ENCODE data around the gene SHISA8. TPM values are rescaled to one million over a fixed set of nuclear protein-coding genes. Genes with fewer than 3 reads are reported as not detected.

Gene SHISA8
- total RNA-seq, result not detected in 2 replicates

DNA sequence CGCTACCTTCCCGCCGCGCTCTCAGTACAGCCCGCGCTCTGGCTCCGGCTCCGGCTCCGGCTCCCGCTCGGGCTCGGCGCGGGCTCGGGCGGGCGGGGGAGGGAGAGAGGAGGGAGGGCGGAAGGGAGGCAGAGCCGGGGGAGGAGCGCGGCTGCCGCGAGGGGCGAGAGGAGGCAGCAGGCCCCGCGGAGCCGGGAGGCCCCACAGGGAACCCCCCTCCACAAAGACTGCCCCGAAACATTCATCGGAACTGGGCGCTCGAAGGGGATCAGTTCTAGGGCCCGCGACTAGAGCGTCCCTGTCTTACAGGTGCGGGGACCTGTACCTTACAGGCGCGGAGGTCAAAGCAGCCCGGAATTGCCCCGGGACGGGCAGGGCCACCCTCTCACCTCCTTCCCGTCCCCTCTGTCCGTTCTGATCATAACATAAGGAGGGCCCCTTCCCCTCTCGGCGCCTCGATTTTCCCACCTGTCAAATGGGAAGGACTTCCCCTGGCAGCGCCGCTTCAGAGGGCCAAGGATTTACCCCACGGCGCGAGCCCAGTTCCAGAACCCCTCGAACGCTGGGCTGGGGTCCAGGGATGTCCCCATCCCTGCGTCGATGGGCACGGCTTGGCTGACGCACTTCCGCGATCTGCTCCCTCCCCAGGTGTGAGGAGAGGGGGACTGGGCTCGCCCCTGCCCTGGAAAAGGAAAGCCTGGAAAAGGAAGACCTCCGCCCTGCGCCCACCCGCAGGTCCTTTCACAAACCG, at the start of gene SHISA8:
SHISA8 (minus strand) TSS at position 40 of the 751 bp plus-strand sequence. CDS start 407 bp downstream, outside the sequence.

DNA sequence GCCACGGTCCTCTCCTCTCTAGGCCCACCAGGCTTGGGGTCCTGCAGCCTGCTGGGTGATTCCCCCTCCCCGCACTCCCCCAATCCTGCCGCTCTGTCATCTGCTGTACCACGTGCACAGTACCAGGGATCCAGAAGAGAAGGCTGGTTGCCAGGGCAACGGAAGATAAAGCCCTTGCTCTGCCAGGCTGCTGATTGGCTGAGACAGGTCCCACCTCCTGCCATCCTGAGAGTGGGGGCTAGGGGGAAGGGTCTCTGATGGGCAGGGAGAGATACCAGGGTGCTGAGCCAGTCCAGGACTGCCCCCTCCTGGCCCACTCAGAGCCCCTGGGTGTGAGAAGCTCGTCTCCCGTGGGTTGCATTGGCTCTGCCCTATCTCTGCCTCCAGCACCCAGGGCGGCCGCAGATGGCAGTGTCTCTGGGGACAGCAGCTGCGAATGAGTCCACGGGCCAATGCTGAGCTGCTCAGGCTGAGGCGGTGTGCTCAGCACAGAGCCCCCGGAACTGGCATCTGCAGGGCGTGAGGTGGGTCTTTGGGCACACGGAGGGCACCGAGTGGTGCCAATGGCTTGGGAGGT, 37.1 kb upstream of the SHISA8 start, which contains the start of gene SMIM45:
SMIM45 (plus strand) TSS at position 253 of the 577 bp plus-strand sequence.

DNA sequence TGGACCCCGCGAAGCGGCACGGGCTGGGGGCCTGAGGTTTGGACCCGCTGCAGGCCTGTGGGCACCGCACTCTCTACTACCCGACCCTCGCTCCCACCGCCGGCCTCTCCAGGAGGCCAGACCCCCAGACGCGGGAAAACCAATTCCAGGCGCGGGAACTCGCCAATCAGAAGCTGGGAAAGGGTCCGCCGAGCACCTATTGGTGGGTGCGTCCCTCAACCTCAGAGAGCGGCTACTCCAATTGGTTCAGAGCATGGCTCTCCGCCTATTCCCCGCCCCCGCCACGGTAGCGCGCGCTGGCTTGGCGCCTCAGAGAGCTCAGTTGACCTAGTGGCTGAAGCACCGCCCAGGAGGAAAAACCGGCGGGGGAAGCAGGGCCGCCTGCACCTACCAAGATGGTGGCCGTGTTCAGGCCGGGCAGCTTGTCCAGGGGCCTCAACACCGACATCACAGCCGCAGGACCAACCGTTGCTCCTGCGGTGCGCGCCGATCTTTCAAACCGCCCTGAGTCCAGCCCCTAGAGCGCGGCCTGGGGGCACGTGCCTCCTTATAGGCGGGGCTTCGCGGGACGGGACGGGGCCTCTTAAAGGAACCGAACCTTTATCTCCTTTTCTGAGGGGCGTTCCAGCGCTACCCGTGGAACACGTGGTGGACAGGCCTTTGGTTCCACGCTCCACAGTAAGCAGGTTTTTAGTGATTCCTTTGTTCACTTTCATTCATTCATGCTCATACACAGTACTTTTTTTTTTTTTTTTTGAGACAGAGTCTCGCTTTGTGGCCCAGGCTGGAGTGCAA, 32.0 kb upstream of the SHISA8 start, which contains the start of gene CENPM:
CENPM (minus strand) TSS at position 524 of the 795 bp plus-strand sequence; CDS start at position 448, 76 bp downstream.

Other genes with a start within 250 kb of the SHISA8 start
- 59.3 and 86.3 TPM in 2 replicates for gene SNU13, start 226.2 kb downstream of the SHISA8 start, total RNA-seq
- gene MEI1, start 215.6 kb downstream of the SHISA8 start, total RNA-seq, result 1.2 TPM in 2 replicates
- gene CCDC134, start 114.4 kb downstream of the SHISA8 start, total RNA-seq, result 6.0 and 8.2 TPM in 2 replicates
- gene SREBF2, start 82.0 kb downstream of the SHISA8 start, total RNA-seq, result 41.9 and 54.3 TPM in 2 replicates
- gene TNFRSF13C, start 11.7 kb upstream of the SHISA8 start, total RNA-seq, result under 0.01 and 0.06 TPM in 2 replicates
- 16.2 and 28.4 TPM in 2 replicates for gene CENPM, start 32.1 kb upstream of the SHISA8 start, total RNA-seq
- gene SEPTIN3, start 54.4 kb upstream of the SHISA8 start, total RNA-seq, result not detected in 2 replicates
- 0.37 and 0.40 TPM in 2 replicates for gene WBP2NL, start 83.7 kb upstream of the SHISA8 start, total RNA-seq
- gene NAGA, start 155.7 kb upstream of the SHISA8 start, total RNA-seq, result 43.8 and 50.6 TPM in 2 replicates
- 11.4 and 16.2 TPM in 2 replicates for gene PHETA2, start 159.2 kb upstream of the SHISA8 start, total RNA-seq
- 13.2 and 19.7 TPM in 2 replicates for gene SMDT1, start 164.6 kb upstream of the SHISA8 start, total RNA-seq
- gene NDUFA6, start 175.7 kb upstream of the SHISA8 start, total RNA-seq, result 75.9 and 102 TPM in 2 replicates
- gene CYP2D6, start 215.7 kb upstream of the SHISA8 start, total RNA-seq, result 0.26 and 0.31 TPM in 2 replicates

All from aortic smooth muscle cell (primary cell).